ENCODE data around the gene ARHGAP45. TPM values are rescaled to one million over a fixed set of nuclear protein-coding genes. Genes with fewer than 3 reads are reported as not detected.
A peak's percentile ranks its signal among the peaks of the same experiment; 100 is the strongest.

ARHGAP45 gene
- total RNA-seq, 1 donor from 2014 or later: 5.1 TPM

DNA sequence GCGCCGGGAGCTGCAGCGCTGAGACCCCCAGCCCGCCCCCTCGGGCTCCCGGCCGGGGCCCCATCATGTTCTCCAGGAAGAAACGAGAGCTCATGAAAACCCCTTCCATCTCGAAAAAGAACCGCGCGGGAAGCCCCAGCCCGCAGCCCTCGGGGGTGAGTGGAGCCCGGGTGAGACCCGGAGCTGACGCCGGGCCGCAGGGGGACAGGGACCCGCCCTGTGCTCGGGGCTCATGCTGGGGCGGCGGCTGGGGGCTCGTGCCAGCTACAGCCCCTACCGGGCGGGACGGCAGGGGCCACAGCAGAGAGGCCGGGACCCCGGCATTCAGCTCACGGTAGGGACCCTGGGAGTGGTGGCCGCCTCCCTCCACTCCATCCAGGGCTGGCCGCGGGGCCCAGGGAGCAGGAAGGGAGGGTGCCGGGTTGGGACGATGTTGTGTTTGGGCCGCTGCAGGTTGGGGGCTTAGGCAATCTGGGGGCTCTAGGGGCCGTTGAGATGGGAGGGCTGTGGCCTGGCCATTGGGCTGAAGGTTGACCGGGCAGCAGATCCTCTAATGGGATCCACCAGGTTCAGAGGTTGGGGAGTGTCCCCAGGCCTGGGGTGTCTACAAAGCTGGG is 482 bp downstream of the ARHGAP45 start:
- intact Hi-C loops (cut with DNase I): no loop called here
- DNase-seq: no peak
- ATAC-seq (ENCODE audit: poor library complexity): no peak

DNA sequence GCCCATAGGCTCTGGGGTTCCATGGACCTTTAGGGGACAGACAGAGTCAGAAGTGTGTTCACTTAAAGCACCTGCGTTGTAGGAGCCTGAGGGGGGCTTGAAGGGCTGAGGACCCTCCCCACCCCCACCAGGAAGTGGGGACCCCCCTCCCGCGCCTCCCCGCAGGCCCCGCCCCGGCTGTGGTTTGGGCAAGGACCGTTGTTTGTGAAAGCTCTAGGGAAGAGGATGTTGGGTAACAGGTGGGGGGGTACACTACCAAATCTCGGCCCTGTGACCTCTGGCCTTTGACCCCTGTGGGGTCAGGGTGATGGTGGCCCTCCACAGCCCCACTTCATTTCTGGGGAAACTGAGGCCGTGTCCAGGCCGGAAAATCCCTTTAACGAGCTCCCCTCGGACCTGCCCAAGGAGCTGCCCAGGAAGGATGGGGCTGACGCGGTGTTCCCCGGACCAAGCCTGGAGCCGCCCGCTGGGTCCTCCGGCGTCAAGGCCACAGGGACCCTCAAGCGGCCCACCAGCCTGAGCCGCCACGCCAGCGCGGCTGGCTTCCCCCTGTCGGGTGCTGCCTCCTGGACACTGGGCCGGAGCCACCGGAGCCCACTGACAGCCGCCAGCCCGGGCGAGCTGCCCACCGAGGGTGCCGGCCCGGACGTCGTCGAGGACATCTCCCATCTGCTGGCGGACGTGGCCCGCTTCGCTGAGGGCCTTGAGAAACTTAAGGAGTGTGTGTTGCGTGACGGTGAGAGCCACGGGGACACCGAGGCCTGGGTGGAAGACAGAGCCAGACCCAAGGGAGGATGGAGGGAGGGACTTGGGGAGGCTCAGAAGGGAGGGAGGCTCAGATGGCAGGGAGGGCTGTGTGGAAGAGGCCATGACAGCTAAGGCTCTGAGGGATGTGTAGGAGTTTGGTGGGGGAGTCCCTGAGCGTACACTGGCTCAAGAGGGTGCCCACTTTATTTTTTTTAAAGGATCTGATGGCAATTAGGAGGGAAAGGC is 1.3 kb downstream of the ARHGAP45 start:
- DNase-seq (peak; percentile 80), ATAC-seq (ENCODE audit: poor library complexity) (peak; percentile 40)
- intact Hi-C loops (cut with DNase I): no loop called here

DNA sequence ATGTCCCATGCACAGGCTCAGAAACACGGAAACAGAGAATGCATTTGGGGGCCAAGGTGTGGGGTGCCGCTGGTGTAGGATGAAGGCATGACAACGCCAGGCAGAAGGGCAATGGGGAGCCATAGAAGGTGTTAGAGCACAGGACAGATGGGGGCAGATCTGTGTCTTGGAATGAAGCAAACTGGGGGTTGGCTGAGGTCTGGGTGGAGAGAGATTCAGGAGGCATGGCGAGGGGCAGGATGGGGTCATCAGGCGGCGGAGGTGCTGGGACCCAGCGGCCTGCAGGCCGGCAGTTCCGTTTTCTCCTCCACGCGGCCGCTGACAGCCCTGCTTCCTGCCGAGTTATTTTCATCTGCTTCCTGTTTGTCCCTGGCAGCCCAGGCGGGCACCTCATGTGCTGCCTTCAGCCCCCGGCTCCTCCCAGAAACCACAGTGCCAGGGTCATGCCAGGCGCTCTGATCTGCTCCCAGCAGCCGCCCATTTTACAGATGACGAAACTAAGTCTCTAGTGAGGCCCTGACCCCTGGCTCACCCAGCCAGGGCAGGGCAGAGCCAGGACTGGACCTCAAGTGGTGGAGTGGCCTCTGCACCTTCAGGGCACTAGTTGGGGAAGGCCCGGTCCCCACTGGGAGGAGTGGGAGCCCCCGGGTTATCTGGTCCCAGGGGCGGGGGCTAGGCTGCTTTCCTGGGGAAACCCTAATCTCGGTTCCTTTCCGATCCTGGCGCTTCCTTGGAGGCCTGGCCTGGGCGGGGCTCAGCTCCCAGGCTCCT is 2.2 kb downstream of the ARHGAP45 start:
- peak; percentile 59 for ATAC-seq (ENCODE audit: poor library complexity)

DNA sequence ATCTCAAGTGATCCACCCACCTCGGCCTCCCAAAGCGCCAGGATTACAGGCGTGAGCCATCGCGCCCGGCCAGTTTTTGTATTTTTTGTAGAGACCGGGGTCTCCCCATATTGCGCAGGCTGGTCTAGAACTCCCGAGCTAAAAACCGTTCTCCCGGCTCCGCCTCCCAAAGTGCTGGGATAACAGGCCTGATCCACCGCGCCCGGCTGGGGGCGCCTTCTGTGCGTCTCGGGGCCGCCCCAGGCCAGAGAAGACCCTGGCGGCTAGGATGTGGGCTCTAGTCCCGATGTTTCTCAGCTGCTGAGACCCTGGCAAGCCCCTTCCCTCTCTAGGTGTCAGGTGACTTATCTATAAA is 3.6 kb downstream of the ARHGAP45 start:
- intact Hi-C loops (cut with DNase I): no loop called here
- ATAC-seq (ENCODE audit: poor library complexity) (no peak), DNase-seq (no peak)

More for the DNA sequence above, 2.2 kb downstream of the ARHGAP45 start:
- intact Hi-C loops (cut with DNase I): no loop called here
- DNase-seq: peak; percentile 89

DNA sequence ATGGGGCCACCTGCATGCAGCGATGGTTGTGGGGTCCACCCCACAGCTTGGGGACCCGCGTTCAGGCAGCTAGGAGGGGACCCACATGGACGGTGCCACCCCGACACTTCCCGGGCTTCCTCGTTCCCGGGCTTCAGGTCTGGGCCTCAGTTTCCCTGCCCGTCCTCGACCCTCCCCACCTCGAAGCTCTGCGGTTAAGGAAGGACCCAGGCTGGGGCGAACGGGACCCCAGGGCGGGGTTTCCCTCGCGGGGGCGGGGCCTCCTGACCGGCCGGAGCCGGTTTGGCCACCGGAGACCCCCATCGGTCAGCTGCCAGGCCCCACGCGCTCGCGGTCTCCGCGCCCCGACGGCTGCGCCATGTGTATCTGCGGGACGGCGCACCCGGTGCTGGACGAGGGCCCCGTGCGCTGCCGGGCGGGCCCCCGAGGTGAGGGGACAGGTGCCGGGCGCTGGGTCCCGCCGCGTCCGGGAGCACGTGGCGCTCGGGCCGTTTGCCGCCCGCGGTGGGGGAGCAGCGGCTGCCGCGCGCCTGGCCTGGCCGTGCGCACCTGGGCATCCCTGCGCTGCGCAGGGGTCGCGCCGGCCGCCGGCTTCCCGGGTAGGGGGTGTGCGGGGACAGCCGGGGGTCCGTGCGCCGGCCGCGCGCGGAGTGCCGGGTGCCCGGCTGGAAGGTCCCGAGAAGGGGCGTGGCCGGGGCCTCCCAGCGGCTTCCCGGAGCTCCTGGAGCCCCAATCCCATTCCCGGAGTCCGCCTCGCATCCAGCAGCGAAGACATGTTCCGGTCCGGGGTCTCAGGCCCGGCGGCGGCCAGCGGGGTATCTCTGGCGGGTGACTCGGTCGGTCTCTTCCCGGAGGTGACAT is 4.2 kb downstream of the ARHGAP45 start:
- no peak for ATAC-seq (ENCODE audit: poor library complexity)
- intact Hi-C loops (cut with DNase I): no loop called here
- DNase-seq: no peak

DNA sequence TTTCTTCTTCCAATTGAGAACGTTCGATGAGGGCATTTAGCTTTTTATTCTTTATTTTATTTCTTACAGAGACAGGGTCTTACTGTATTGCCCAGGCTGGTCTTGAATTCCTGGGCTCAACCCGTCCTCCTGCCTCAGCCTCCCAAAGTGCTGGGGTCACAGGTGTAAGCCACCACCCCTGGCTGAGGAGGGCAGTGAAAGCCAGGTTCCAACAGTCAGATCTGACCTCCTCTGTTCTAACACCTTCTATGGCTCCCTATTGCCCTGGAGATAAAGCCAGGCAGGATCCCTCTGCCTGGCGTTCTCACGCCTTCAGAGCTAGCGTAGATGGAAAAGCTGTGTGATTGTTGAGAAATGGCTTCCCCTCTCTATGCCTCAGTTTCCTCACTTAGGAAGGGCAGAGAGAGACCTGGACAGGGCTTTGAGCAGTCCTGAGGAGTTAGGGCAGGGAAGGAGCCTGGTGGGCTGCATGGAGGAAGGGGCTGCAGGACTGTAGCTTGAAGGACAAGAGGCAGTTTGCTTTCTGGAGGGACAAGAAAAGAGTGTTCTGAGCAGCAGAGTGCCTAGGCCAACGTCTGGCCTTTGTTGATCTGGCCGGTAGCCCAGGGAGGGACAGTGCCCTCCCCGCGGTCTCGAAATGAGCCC is 5.5 kb downstream of the ARHGAP45 start:
- no peak for DNase-seq

DNA sequence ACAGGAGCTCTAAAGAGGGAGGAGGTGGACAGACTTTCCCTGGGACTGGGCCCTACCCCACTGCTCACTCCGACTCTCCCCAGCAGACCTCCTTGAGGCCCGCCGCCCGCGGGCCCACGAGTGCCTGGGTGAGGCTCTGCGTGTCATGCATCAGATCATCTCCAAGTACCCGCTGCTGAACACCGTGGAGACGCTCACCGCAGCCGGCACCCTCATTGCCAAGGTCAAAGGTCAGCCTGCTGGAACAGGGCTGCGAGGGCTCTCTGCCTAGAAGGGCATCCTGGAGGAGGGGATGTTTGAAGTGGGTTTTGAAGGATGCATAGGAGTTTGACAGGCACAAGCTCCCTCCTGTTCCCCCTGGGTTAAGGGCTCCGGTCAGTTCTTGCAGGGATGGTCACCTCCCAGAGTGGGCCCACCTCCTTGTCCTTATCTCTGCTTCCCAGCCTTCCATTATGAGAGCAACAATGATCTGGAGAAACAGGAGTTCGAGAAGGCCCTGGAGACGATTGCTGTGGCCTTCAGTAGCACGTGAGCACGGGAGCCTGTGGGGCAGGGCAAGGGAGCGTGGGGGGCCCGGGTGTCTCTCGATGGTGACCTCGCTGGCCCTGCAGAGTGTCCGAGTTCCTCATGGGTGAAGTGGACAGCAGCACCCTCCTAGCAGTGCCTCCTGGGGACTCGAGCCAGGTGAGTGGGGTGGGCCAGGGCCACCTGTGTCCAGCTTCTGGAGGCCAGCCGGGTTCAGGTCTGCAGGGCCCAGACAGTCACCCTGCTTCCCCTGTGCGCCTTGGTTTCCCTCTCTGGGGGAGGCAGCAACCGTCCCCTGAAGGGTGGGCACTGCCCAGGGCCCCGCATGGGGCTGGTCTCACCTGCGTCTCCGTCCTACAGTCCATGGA is 6.3 kb downstream of the ARHGAP45 start:
- no peak for ATAC-seq (ENCODE audit: poor library complexity)
- no peak for DNase-seq

More for the DNA sequence above, 5.5 kb downstream of the ARHGAP45 start:
- intact Hi-C loops (cut with DNase I): no loop called here
- ATAC-seq (ENCODE audit: poor library complexity): no peak

DNA sequence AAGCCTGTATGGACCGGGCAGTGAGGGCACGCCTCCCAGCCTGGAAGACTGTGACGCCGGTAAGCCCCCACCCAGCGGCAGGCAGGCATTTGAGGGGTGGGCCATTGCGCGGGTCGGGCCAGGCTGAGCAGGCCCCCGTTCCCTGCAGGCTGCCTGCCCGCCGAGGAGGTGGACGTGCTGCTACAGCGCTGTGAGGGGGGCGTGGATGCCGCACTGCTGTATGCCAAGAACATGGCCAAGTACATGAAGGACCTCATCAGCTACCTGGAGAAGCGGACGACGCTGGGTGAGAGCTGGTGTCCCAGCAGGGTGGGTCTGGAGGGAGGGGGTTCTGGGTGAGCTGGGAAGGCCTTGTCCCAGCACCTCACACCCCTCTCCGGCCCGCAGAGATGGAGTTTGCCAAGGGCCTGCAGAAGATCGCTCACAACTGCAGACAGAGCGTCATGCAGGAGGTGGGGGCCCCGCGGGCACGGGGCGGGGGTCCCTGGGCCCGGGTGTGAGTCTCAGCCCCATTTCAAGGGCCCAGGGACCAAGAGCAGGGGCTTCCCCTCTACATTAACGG is 7.1 kb downstream of the ARHGAP45 start:
- DNase-seq (no peak), ATAC-seq (ENCODE audit: poor library complexity) (no peak)
- intact Hi-C loops (cut with DNase I): no loop called here

More for the DNA sequence above, 6.3 kb downstream of the ARHGAP45 start:
- intact Hi-C loops (cut with DNase I): no loop called here

DNA sequence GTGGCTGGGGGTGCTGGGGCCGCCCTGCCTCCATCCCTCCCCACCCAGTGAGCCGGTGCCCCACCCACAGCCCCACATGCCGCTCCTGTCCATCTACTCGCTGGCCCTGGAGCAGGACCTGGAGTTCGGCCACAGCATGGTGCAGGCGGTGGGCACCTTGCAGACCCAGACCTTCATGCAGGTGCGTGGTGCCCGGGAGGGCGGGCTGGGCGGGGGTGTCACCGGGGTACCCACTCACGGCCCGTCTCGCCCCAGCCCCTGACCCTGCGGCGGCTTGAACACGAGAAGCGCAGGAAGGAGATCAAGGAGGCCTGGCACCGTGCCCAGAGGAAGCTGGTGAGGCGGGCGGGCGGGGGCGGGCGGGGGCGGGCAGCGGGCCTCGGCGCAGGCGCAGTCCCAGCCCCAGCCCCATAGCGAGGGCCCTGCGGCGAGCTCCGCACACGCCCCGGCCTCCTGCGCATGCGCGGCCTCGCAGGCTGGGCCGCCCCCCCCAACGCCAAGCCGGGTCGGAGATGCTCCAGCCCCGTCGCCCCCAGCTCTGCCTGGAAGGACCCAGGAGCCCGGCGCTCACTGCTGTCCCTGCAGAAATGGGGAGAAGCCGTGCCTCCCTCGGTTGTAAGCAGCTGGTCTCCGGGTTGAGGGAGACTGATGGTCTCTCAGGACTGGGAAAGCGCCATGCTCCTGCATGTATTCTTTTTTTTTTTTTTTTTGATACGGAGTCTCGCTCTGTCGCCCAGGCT is 7.7 kb downstream of the ARHGAP45 start:
- DNase-seq (peak; percentile 94), ATAC-seq (ENCODE audit: poor library complexity) (peak; percentile 56)
- intact Hi-C loops (cut with DNase I): no loop called here

DNA sequence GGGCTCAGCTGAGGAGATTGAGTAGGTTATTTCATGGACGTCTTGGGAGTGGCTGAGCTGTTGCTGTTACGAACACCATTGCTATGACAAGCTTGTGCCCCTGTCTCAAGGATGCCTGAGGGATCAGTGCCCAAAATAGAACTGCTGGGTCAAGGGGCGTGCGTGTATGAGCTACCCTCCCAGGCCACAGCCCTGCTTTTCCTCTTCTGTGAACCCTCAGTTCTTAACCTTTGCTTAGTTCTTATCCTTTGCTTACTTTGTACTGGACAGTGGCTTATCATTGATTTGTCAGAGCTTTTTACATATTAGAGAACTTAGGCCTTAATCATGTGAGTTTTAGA is 9.0 kb downstream of the ARHGAP45 start:
- ATAC-seq (ENCODE audit: poor library complexity): no peak
- intact Hi-C loops (cut with DNase I): no loop called here
- DNase-seq: no peak

DNA sequence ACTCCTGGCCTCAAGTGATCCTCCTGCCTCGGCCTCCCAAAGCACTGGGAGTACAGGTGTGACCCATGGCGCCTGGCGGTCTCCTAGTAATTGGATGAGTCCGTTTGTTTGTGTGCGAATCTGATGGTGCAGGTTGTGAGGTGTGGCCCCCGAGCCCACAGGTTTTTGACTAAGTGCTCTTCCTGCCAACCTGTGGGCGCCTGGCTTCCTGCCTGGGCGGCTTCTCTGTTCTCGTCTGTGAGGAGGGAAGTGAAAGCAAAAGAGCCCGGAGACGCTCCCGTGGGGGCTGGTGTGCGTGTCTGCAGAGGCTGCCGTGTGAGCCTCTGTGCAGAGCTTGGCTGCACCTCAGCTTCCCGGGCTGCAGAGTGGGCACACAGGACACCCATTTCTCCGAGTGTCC is 10.0 kb downstream of the ARHGAP45 start:
- intact Hi-C loops (cut with DNase I): no loop called here
- ATAC-seq (ENCODE audit: poor library complexity): peak; percentile 43
- DNase-seq: peak; percentile 86

DNA sequence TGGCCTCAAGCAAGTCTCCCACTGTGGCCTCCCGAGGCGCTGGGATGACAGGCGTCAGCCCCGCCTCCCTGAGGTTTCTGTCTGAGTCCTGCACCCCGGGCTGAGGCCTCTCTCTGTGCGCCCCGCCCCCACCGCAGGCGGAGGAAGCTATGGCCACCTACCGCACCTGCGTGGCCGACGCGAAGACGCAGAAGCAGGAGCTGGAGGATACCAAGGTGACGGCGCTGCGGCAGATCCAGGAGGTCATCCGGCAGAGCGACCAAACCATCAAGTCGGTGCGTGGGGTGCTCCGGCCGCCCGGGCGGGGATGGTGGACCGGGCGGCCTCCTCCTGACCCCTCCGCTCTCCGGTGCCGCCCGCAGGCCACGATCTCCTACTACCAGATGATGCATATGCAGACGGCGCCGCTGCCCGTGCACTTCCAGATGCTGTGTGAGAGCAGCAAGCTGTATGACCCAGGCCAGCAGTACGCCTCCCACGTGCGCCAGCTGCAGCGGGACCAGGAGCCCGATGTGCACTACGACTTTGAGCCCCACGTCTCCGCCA is 12.7 kb downstream of the ARHGAP45 start:
- ATAC-seq (ENCODE audit: poor library complexity) (no peak), DNase-seq (peak; percentile 42)
- intact Hi-C loops (cut with DNase I): no loop called here

DNA sequence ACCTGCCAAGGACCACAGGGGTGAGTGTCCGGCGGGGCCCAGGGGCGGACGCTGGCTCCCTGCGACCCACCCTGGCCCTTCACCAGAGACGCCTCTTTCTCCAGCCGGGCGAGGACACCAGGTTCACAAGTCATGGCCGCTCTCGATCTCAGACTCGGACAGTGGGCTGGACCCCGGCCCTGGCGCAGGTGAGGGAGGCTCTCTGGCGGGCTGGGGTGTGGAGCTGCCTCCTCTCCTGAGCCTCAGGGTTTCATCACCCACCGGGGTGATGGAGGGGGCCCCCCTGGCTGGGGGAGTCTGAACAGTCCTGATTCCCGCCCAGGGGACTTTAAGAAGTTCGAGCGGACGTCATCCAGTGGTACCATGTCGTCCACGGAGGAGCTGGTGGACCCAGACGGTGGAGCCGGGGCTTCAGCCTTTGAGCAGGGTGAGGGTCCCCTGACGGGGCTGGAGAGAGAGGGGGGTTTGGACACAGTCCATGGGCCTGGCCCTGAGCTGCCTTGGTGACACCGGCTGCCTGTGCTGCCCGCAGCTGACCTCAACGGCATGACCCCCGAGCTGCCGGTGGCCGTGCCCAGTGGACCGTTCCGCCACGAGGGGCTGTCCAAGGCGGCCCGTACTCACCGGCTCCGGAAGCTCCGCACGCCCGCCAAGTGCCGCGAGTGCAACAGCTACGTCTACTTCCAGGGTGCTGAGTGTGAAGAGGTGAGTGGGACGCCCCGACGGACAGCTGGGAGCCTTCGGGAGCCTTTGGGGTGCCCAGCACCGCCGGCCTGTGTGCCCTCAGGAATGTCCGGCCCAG is 13.6 kb downstream of the ARHGAP45 start:
- DNase-seq (no peak), ATAC-seq (ENCODE audit: poor library complexity) (no peak)
- intact Hi-C loops (cut with DNase I): no loop called here

DNA sequence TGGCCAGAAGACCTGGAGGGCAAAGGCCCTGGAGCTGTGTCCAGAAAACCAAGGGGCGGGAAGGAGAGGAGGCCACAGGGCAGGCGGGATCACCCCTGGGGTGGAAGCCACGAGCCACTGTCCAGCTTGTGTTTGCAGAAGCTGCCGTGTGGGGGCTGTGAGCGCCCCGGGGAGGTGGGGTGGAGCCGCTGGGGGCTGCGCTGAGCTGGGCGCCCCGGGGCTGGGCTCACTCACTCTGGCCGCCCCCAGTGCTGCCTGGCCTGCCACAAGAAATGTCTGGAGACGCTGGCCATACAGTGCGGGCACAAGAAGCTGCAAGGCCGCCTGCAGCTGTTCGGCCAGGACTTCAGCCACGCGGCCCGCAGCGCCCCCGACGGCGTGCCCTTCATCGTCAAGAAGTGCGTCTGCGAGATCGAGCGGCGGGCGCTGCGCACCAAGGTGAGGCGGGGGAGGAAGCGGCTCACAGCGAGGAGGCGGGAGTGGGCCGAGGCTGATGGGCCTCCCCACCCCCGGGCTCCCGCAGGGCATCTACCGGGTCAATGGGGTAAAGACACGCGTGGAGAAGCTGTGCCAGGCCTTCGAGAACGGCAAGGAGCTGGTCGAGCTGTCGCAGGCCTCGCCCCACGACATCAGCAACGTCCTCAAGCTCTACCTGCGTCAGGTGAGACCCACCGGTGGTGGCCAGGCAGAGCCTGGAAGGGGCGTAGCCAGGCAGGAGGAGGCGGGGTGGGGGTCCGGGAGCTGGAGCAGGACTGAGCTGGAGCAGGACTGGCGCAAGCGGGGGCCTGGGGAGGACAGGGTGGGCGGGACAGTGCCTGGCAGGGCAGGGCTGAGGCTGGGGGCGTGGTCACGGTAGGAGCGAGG is 14.6 kb downstream of the ARHGAP45 start:
- no peak for ATAC-seq (ENCODE audit: poor library complexity)
- peak; percentile 43 for DNase-seq
- intact Hi-C loops (cut with DNase I): no loop called here

Measured in Right ventricle myocardium superior (tissue), 1 donor.